LNCaP clone FGC (cell line): ENCODE results near the gene B3GNT2.

ENCODE experiments used
- DNase-seq: peaks from one replicate; pipeline ENCODE4 v3.0.0-alpha.2; 2011; ENCODE audit warnings: low read depth
- H3K4me3 ChIP-seq: 2 replicates; pipeline ENCODE4 v1.5.1; 2011; ENCODE audit warnings: mild to moderate bottlenecking, low read depth, low read length, control low read depth
- CTCF ChIP-seq: IDR thresholded peaks from 2 replicates; pipeline ENCODE4 v1.5.1; 2012; ENCODE audit warnings: mild to moderate bottlenecking; ENCODE audit not compliant: control insufficient read depth, insufficient read depth; ENCODE audit errors: extremely low read depth

B3GNT2 gene

GRCh38 chr2:62186156-62186905, 9.6 kb upstream of the B3GNT2 start:
- H3K4me3 ChIP-seq, result no peak overlapping the region
- DNase-seq, result no peak
- TF ChIP-seq CTCF, result no peak

- no peak for DNase-seq
- H3K4me3 ChIP-seq, result no peak overlapping the region
- TF ChIP-seq CTCF, result no peak
These were observed 8.7 kb upstream of the B3GNT2 start for GRCh38 chr2:62187246-62187645.

GRCh38 chr2:62188416-62188815, 7.5 kb upstream of the B3GNT2 start:
- no peak for TF ChIP-seq CTCF
- no peak overlapping the region for H3K4me3 ChIP-seq
- no peak for DNase-seq

DNA sequence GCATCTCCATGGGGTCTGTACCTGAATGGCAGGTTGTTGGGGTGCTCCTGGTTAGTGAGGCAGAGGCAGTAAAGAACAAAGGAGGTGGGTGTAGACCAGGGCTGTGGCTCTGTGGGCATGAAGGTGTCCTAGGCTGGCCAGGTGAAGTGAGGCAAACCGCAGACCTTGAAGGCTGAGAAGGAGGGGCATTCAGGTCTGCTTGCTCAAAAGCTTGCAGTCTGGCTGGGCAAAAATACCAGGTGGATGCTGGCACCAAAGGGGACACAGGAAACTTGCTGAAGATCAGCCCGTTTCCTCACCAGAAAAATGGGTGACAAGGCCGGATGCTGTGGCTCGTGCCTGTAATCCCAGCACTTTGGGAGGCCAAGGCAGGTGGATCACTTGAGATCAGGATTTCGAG, 6.7 kb upstream of the B3GNT2 start:
- no peak overlapping the region for H3K4me3 ChIP-seq
- no peak for DNase-seq

DNA sequence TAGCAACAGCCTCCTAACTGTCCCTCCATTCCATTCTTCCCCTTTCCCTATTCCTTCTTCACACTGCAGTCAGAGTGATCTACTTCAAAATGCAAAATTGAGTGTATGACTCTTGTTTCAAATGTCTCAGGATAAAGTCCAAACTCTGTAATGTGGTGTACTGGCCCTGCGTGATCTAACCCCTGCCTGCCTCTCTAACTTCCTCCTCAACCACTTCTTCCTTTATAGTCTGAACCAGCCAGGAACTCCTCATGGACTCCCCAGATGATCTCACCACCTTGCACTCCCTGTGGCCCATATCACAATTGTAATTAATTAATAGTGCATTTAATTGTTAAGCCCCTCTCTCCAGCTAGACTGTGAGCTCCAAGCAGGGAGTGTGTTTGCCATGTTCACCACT, 3.1 kb upstream of the B3GNT2 start:
- no peak for TF ChIP-seq CTCF
- H3K4me3 ChIP-seq, result no peak overlapping the region
- no peak for DNase-seq

More for the DNA sequence above, 6.7 kb upstream of the B3GNT2 start:
- TF ChIP-seq CTCF, result no peak

GRCh38 chr2:62194558-62195420, 1.1 kb upstream of the B3GNT2 start:
- no peak for TF ChIP-seq CTCF
- H3K4me3 ChIP-seq, result no peak overlapping the region; the same call in 1 of the 2 replicates
- DNase-seq, result no peak
